Upper lobe of left lung (tissue), 6 donors: ENCODE measurements around the gene SZT2. TPM values are rescaled to one million over a fixed set of nuclear protein-coding genes. Genes with fewer than 3 reads are reported as not detected.

Source experiments
- ATAC-seq, 2 donors: fragments of 200-7000 bp; cut with Tn5 transposase; one replicate each; pipeline ENCODE4 v1.9.1; 2022; ENCODE audit warnings: mild to moderate bottlenecking in 2 of 2, moderate library complexity in 2 of 2; ENCODE audit not compliant: low FRiP score in 2 of 2
- DNase-seq, 2 donors: peaks; one replicate each; pipeline ENCODE4 v3.0.0-alpha.2; 2019 to 2020
- H3K27ac ChIP-seq, 4 donors: fragments of 200-600 bp; sonication (generic); one replicate each; pipeline ENCODE4 v1.5.1; 2016 to 2019
- H3K27me3 ChIP-seq, 4 donors: fragments of 200-600 bp; sonication (generic); one replicate each; pipeline ENCODE4 v1.5.1; 2017 to 2019
- H3K36me3 ChIP-seq, 4 donors: fragments of 200-600 bp; sonication (generic); one replicate each; pipeline ENCODE4 v1.5.1; 2016 to 2019
- H3K4me1 ChIP-seq, 4 donors: fragments of 200-600 bp; sonication (generic); one replicate each; pipeline ENCODE4 v1.5.1; 2018 to 2019
- H3K4me3 ChIP-seq, 4 donors: fragments of 200-600 bp; sonication (generic); one replicate each; pipeline ENCODE4 v1.5.1; 2017 to 2019; ENCODE audit warnings: mild to moderate bottlenecking in 2 of 4, moderate library complexity in 1 of 4
- H3K9me3 ChIP-seq, 4 donors: fragments of 200-600 bp; sonication (generic); one replicate each; pipeline ENCODE4 v1.5.1; 2018 to 2019
- CTCF ChIP-seq, 6 experiments: fragments of 450-650 bp in 4 of 6; fragments of 200-600 bp in 2 of 6; sonication (generic) in 2 of 6; IDR thresholded peaks; one replicate each; pipeline ENCODE4 v1.5.1; 2016 to 2019; ENCODE audit warnings: antibody characterized with exemption in 6 of 6
- EP300 ChIP-seq, 4 donors: sonication (generic); formaldehyde crosslinking; IDR thresholded peaks; one replicate each; pipeline ENCODE4 v1.5.1; 2017; ENCODE audit warnings: antibody characterized with exemption in 4 of 4, control low read depth in 2 of 4
- POLR2A ChIP-seq, 4 donors: fragments of 450-650 bp; IDR thresholded peaks; one replicate each; pipeline ENCODE4 v1.5.1; 2016 to 2017; ENCODE audit warnings: antibody characterized with exemption in 4 of 4, mild to moderate bottlenecking in 2 of 4
- POLR2AphosphoS5 ChIP-seq, 2 donors: sonication (generic); formaldehyde crosslinking; IDR thresholded peaks; one replicate each; pipeline ENCODE4 v1.5.1; 2017; ENCODE audit warnings: antibody characterized with exemption in 2 of 2
- WGBS, 2 donors: methylation state at CpG; one replicate each; pipeline ENCODE4 v1.1.5; 2017 to 2018; 5-methylcytosine and 5-hydroxymethylcytosine counted together
- total RNA-seq, 6 donors: library from RNA; depleted of rRNA in 4 of 6; stranded (reverse); fragments of >200 nt in 4 of 6; gene quantifications; one replicate each; pipeline versions ENCODE4 v1.1.0 to v1.2.1, GENCODE V29; 2016 to 2021
- donor health status: DM: no; HTN: no; CAD: no; lungs with moderate emphysema.
- donor health status: DM: no; HTN: yes; CAD: no; lungs with severe emphysema.

SZT2 gene
- total RNA-seq, 6 donors from 2014 or later: 33.3 to 184 (median 57.0) TPM

DNA sequence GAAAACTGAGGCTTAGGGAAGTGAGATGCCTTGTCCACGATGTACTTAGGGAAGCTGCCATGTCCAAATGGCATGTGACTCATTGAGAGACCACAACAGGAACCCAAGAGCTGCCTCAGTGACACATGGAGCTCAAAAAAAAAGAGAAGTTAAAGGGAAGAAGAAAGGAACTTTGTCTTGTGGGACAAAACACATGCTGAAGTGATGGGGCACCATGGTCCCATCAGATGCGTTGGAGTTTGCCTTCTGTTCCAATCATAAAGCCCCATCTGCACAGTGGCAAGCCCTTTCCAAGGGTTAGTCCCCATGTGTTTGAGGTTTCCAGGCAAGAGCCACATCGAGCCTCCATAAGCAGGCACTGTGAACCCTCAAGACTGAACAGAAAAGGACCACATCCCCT lies 8.1 kb upstream of the SZT2 start:
- no peak overlapping the region for H3K4me3 ChIP-seq
- no peak for TF ChIP-seq EP300 (IDR thresholded peaks at IDR 0.05)
- no peak for TF ChIP-seq POLR2AphosphoS5 (IDR thresholded peaks at IDR 0.05)
- TF ChIP-seq CTCF (IDR thresholded peaks at IDR 0.05): no peak
- TF ChIP-seq POLR2A (IDR thresholded peaks at IDR 0.05): no peak
- H3K36me3 ChIP-seq: peaks cover 20 to 64% (median 43%) of the 10 kb centered on the region in 4 donors
- DNase-seq (peak in 1 of 2 donors; percentile 57), ATAC-seq (peak in 1 of 2 donors; percentile 79)
- 74 to 77% methylated on average over 3 of the region's 3 CpGs for WGBS, 2 donors
- peaks cover 0 to 12% (median 7%) of the 10 kb centered on the region in 4 donors for H3K4me1 ChIP-seq
- H3K27me3 ChIP-seq: no peaks in the 10 kb centered on the region
- H3K27ac ChIP-seq: peak overlapping the region in 2 of 4 donors; percentile 49 to 58
- H3K9me3 ChIP-seq: no peaks in the 10 kb centered on the region

DNA sequence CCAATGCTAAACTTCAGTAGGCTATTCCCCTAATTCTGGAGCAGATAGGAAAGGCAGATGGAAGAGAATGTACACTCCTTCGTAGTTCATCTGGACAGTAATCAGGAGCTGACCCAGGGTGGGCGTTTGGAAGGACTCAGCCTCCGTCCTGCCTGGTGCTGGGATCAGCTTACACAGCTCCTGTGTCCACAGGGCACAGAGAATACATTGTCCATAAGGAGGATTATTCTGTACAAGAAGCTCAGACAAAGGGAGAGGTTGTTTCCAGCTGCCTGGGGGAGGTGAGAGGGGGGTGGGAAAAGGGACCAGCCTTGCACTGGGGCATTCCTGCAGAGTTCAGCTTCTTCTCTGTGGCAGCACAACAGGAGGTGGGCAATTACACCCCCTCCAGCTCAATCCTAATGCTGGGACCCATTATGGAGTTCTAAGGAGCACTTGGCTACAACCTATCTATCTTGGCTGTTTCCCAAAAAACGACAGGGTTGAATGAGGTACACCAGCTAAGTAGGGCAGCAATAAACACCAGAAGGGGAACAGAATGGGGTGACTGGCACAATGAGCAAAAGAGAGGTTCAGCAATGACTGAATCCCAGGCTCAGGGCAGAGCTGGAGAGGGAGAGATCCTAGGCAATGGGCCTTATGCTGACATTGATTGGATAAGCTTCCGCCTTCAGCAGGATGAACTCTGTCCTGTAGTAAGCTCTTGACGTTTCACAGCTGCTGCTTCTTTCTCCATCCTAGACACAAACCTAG lies 7.5 kb upstream of the SZT2 start:
- no peak for DNase-seq
- Histone ChIP-seq H3K4me3 (no peak overlapping the region), H3K4me1 (peaks cover 0 to 12% (median 5%) of the 10 kb centered on the region in 4 donors), H3K27ac (peak overlapping the region in 3 of 4 donors; percentile 37 to 58 (median 49)), H3K27me3 (no peaks in the 10 kb centered on the region), H3K36me3 (peaks cover 20 to 70% (median 48%) of the 10 kb centered on the region in 4 donors), H3K9me3 (no peaks in the 10 kb centered on the region)
- WGBS, 2 donors: 60 to 64% methylated on average over 6 of the region's 6 CpGs
- no peak for ATAC-seq
- TF ChIP-seq POLR2AphosphoS5 (IDR thresholded peaks at IDR 0.05): no peak
- no peak for TF ChIP-seq CTCF (IDR thresholded peaks at IDR 0.05)
- TF ChIP-seq POLR2A (IDR thresholded peaks at IDR 0.05): no peak

DNA sequence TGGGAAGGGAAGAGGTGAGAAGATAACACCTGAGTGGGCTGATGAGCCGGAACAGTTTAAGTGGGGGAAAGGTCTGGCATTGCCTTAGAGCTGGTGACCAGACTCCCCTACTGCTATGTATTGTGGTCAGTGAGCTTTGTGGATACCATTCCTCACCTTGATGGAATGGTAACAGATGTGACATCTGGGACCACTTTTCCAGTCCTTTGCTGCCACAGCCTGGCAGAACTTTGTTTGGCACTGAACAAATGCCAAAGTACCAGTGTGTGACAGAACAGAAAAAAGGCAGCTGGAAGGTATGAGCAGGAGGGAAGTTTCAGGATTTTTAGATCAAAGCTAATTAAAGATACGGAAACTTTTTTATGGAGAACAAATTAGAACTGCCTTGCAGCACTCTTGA lies 6.2 kb upstream of the SZT2 start:
- Histone ChIP-seq H3K4me3 (no peak overlapping the region), H3K27ac (no peak overlapping the region), H3K27me3 (no peaks in the 10 kb centered on the region), H3K9me3 (no peaks in the 10 kb centered on the region), H3K4me1 (peaks cover 8 to 20% (median 15%) of the 10 kb centered on the region in 4 donors), H3K36me3 (peaks cover 20 to 78% (median 48%) of the 10 kb centered on the region in 4 donors)
- WGBS, 2 donors: 89 to 92% methylated on average over 2 of the region's 2 CpGs
- DNase-seq: no peak
- ATAC-seq: no peak
- peak in 2 of 6 experiments; percentile 12 to 13 for TF ChIP-seq CTCF (IDR thresholded peaks at IDR 0.05)
- TF ChIP-seq POLR2A (IDR thresholded peaks at IDR 0.05): no peak

GRCh38 chr1:43386676-43387075 lies 3.0 kb upstream of the SZT2 start:
- WGBS, 2 donors: 93 to 97% methylated on average over 6 of the region's 6 CpGs
- TF ChIP-seq EP300 (IDR thresholded peaks at IDR 0.05) (no peak), POLR2AphosphoS5 (IDR thresholded peaks at IDR 0.05) (no peak), POLR2A (IDR thresholded peaks at IDR 0.05) (no peak), CTCF (IDR thresholded peaks at IDR 0.05) (no peak)
- H3K27me3 ChIP-seq: no peaks in the 10 kb centered on the region
- ATAC-seq (no peak), DNase-seq (no peak)
- H3K27ac ChIP-seq: no peak overlapping the region
- H3K9me3 ChIP-seq: no peaks in the 10 kb centered on the region
- peaks cover 20 to 63% (median 48%) of the 10 kb centered on the region in 4 donors for H3K36me3 ChIP-seq
- H3K4me1 ChIP-seq: peaks cover 23 to 39% (median 32%) of the 10 kb centered on the region in 4 donors
- no peak overlapping the region for H3K4me3 ChIP-seq
